Retinal pigment epithelial cell (primary cell): ENCODE measurements around the gene COL20A1.

ENCODE experiments used
- DNase-seq: peaks from one replicate; pipeline ENCODE4 v3.0.0-alpha.2; 2010; ENCODE audit warnings: low read depth
- H3K4me3 ChIP-seq: 2 replicates; pipeline ENCODE4 v1.5.1; 2011; ENCODE audit warnings: mild to moderate bottlenecking, low read length, control low read depth, moderate library complexity
- TF ChIP-seq, protein P1 (sequence below): conservative IDR thresholded peaks from 2 replicates; pipeline ENCODE4 v1.5.1; 2011; ENCODE audit warnings: low read depth, low read length, control low read depth, inconsistent platforms

The COL20A1 gene

DNA sequence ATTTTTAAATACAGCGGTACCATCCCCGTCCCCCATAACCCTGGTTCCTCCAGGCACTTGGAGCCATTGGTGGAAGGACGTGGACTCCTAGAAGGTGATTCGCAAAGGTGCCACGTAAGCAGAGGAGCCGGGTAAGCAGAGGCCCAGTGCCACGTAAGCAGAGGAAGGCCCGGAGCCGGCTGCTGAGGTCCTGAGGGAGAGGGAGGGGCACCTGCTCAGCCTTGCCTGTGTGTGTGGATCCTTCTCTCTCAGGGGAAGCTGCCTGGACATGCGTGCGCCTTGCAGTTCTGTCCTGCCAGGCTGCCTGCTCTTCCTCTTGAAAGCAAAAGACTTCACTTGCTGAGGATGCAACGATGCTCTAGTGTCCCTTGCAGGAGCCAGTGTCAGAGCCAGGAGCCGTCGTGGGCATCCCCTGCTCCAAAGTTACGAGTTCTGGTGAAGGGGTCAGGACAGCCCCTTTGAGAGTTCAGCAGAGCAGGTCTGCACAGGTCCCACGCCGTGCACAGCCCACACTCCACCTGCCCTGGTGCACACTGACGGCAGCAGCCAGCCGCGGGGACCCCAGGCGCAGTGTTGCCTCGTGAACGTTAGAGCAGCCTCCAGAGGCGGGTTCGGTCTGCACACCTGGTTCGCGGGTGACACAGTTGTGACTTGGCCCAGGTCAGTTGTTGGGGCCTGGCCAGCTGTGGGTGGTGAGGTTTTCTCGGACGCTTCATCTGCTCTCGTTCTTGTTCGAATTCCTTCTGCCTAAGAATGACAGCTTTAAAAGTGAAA is 36.9 kb upstream of the COL20A1 start:
- H3K4me3 ChIP-seq: no peak overlapping the region
- TF ChIP-seq, protein P1, sequence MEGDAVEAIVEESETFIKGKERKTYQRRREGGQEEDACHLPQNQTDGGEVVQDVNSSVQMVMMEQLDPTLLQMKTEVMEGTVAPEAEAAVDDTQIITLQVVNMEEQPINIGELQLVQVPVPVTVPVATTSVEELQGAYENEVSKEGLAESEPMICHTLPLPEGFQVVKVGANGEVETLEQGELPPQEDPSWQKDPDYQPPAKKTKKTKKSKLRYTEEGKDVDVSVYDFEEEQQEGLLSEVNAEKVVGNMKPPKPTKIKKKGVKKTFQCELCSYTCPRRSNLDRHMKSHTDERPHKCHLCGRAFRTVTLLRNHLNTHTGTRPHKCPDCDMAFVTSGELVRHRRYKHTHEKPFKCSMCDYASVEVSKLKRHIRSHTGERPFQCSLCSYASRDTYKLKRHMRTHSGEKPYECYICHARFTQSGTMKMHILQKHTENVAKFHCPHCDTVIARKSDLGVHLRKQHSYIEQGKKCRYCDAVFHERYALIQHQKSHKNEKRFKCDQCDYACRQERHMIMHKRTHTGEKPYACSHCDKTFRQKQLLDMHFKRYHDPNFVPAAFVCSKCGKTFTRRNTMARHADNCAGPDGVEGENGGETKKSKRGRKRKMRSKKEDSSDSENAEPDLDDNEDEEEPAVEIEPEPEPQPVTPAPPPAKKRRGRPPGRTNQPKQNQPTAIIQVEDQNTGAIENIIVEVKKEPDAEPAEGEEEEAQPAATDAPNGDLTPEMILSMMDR: no peak
- DNase-seq: no peak

DNA sequence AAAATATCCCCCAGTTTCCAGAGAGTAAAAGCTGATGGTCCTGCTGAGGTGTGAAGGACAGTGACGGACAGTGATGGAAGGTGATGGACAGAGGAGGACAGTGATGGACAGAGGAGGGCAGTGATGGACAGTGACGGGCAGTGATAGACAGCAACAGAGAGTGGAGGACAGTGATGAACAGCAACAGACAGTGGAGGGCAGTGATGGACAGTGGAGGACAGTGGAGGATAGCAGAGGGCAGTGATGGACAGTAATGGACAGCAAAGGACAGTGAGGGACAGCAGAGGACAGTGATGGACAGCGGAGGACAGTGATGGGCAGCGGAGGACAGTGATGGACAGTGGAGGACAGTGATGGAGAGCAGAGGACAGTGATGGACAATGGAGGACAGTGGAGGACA is 36.0 kb upstream of the COL20A1 start:
- TF ChIP-seq, protein P1: no peak

DNA sequence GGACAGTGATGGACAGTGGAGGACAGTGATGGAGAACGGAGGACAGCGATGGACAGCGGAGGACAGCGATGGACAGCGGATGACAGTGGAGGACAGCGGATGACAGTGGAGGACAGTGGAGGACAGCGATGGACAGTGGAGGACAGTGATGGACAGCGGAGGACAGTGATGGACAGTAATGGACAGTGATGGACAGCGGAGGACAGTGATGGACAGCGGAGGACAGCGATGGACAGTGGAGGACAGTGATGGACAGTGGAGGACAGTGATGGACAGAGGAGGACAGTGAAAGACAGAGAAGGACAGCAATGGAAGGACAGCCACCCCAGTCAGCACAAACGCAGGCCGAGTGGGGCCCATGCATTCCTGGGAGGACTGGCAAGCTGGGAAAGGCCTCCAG is 35.4 kb upstream of the COL20A1 start:
- DNase-seq: no peak
- TF ChIP-seq, protein P1: no peak
- H3K4me3 ChIP-seq: no peak overlapping the region

More for the DNA sequence above, 36.0 kb upstream of the COL20A1 start:
- no peak for DNase-seq
- H3K4me3 ChIP-seq: no peak overlapping the region

DNA sequence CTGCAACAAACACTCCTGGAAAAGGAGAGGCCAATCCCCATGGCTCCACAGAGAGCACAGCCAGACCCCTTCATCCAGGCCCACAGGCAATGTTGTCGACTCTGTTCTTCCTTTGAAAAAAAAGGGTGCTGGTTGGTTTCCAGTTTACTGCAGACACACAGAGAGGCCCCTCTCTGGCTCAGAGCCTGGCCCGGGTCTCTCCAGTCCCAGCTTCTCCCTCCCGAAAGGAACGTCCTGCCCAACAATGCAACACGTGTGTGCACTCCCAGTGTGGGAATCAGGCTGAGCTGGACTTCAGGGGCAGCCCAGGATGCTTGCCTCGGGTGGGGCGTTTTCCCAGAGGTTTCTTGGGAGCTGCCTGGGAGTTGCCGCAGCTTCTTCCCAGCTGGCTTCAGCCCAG is 34.2 kb upstream of the COL20A1 start:
- DNase-seq: no peak
- no peak overlapping the region for H3K4me3 ChIP-seq
- TF ChIP-seq, protein P1: no peak

DNA sequence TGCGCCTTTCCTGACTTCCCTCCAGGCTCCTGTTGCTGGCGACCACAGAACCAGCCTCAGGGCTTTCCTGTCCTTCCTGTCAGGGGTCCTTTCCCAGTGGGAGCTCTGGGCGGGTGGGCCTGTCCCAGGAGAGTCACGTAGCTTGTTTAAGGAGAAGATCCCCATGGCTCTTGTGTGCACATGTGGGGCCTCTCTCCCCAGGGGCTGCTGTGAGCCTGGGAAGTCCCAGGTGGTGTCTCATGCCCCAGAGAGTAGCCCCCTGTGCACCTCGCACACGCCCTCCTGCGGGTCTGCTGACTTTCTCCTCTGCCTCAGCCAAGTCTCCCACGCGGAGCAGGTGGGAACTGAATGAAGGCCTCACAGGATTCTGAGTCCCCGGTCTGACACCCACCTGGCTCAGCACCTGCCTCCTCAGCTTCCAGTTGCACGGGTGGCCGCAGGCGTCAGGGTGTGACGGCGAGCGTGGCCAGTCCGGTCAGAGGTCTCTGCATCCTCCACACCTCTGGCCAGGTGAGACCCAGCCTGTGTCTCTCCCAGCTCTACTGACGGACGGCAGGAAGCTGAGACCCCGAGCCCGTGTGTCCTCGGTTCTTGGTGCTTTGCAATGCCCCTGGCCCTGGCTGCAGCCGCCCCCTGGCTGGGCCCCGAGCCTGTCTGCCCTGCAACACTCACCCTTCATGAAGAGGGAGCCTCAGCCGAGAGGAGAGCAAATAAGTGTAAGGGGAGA is 33.1 kb upstream of the COL20A1 start:
- TF ChIP-seq, protein P1: no peak
- DNase-seq: no peak

DNA sequence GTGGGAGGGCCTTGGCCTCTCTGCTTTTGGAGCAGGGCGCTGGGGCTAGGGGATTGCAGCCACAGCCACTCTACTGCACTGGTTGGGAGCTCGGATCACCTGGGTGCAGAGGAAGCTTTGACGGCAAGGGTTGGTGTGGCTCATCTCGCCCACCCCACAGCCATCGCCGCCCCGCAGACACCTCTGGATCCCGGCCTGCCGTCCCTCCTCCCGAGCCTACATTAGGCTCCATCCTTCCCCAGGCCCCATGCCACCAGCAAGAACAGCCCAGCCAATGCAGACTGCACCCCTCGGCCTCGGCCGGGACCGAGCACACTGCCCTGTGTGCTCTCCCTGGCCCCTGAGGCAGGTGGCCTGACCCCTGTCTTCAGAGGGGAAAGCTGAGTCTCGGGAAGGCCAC is 32.5 kb upstream of the COL20A1 start:
- no peak for DNase-seq
- TF ChIP-seq, protein P1: no peak
- H3K4me3 ChIP-seq: no peak overlapping the region

More for the DNA sequence above, 33.1 kb upstream of the COL20A1 start:
- H3K4me3 ChIP-seq: no peak overlapping the region
